Small intestine (tissue), 7 donors: ENCODE data around the gene TOR2A. TPM values are rescaled to one million over a fixed set of nuclear protein-coding genes. Genes with fewer than 3 reads are reported as not detected.
A peak's percentile ranks its signal among the peaks of the same experiment; 100 is the strongest.

Experiments
- DNase-seq, 2 donors: peaks; one replicate each; pipeline versions ENCODE4 v3.0.0 to v3.0.0-alpha.2; 2013
- FAIRE-seq: peaks from 2 replicates; lab custom pipeline; 2012; peaks lifted over from hg19 to GRCh38; lab: Jason Lieb, UNC
- H3K27ac ChIP-seq, 3 donors: one replicate each; pipeline ENCODE4 v1.5.1; 2013; ENCODE audit warnings: low read length in 2 of 3, mild to moderate bottlenecking in 2 of 3, control low read depth in 1 of 3, inconsistent platforms in 1 of 3, low read depth in 1 of 3, moderate library complexity in 1 of 3
- H3K27me3 ChIP-seq, 3 donors: one replicate each; pipeline ENCODE4 v1.6.1; 2013; ENCODE audit warnings: low read length in 3 of 3, inconsistent platforms in 1 of 3; ENCODE audit not compliant: control insufficient read depth in 3 of 3, insufficient read depth in 3 of 3
- H3K36me3 ChIP-seq, 3 donors: one replicate each; pipeline ENCODE4 v1.6.1; 2013; ENCODE audit warnings: low read length in 3 of 3, inconsistent platforms in 1 of 3, low read depth in 1 of 3, mild to moderate bottlenecking in 1 of 3, moderate library complexity in 1 of 3; ENCODE audit not compliant: control insufficient read depth in 3 of 3, insufficient read depth in 2 of 3
- H3K4me1 ChIP-seq, 3 donors: one replicate each; pipeline ENCODE4 v1.6.1; 2013; ENCODE audit warnings: low read length in 2 of 3, inconsistent platforms in 1 of 3, low read depth in 1 of 3, mild to moderate bottlenecking in 1 of 3, moderate library complexity in 1 of 3; ENCODE audit not compliant: control insufficient read depth in 3 of 3, insufficient read depth in 2 of 3
- H3K4me3 ChIP-seq, 3 donors: one replicate each; pipeline ENCODE4 v1.5.1; 2013; ENCODE audit warnings: low read length in 3 of 3, control low read depth in 1 of 3, inconsistent platforms in 1 of 3, low read depth in 1 of 3, mild to moderate bottlenecking in 1 of 3, moderate library complexity in 1 of 3
- H3K9me3 ChIP-seq, 2 donors: one replicate each; pipeline ENCODE4 v1.6.1; 2013; ENCODE audit warnings: low read depth in 1 of 2, low read length in 1 of 2; ENCODE audit not compliant: control insufficient read depth in 2 of 2, insufficient read depth in 1 of 2
- WGBS, 3 donors: extraction: QIAGEN DNeasy Blood & Tissue Kit; methylation state at CpG; one replicate each; pipeline ENCODE4 v1.1.7; 2013; 5-methylcytosine and 5-hydroxymethylcytosine counted together
- polyA plus RNA-seq, 4 donors: library from polyadenylated mRNA; stranded (reverse) in 3 of 4; unstranded in 1 of 4; fragments of 200-250 nt in 3 of 4; fragments of 120-200 nt in 1 of 4; gene quantifications; one replicate each; pipeline versions ENCODE4 v1.2.1 to v1.2.3, GENCODE V29; 2013
- donor health status: healthy with polysubstance abuse.
- donor health status: control.
- donor health status: control.
- donor health status: Bipolar disorder and iron deficiency.
- donor health status: healthy.

TOR2A gene
- polyA plus RNA-seq, 4 donors: 13.2 to 24.0 (median 21.1) TPM

DNA sequence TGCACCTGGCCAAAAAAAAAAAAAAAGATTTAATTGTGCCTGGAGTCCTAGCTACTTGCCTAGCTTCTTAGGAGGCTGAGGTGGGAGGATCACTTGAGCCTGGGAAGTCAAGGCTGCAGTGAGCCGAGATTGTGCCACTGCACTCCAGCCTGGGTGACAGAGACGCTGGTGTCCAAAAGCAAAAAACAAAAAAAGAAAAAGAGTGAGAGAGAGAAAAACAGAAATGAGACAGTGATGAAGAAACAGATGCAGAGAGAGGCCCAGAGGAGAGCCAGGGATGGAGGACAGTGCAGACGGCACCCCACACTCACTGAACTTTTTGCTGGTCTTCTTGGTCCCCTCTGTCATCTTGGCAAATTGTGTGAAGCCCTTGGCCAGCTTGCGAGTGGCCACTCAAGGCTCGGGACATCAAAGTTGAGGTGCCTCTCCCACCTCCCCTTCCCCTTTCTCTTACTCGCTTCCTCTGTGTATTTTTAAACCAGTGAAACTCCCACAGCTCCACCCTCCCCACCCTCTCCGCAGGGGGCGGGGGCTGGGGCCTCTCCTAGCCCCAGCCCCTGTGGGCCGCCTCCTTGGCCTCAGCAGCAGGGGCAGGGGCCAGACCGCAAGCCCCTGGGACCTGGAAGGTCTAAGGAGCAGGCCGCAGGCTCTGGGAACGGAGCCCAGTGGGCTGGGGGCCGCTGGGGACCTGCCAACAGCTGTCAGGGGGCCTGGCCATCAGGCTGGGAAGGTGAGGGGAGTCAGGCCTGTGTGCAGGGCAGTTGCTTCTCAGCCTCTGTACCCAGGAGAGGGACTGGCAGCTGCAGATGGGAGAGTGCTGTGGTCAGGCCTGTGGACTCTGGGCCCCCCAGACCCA is 43.4 kb upstream of the TOR2A start, which contains the start of gene SH2D3C:
TSS of gene SH2D3C (minus strand) at position 387 of the 856 bp plus-strand sequence. CDS start at position 348, 39 bp downstream.
- WGBS, 3 donors: 39 to 71% (median 49%) methylated on average over 13 of the region's 13 CpGs
- Histone ChIP-seq H3K4me3 (peak within 1 kb of the TSS; percentile 13 to 52 (median 32)), H3K36me3 (no peaks in the 10 kb centered on the region), H3K9me3 (no peaks in the 10 kb centered on the region), H3K27me3 (peaks cover 0 to 11% (median 0%) of the 10 kb centered on the region in 3 donors), H3K4me1 (no peaks in the 10 kb centered on the region), H3K27ac (peak within 1 kb of the TSS in 2 of 3 donors; percentile 71 to 88)
- FAIRE-seq (no peak), DNase-seq (no peak)

DNA sequence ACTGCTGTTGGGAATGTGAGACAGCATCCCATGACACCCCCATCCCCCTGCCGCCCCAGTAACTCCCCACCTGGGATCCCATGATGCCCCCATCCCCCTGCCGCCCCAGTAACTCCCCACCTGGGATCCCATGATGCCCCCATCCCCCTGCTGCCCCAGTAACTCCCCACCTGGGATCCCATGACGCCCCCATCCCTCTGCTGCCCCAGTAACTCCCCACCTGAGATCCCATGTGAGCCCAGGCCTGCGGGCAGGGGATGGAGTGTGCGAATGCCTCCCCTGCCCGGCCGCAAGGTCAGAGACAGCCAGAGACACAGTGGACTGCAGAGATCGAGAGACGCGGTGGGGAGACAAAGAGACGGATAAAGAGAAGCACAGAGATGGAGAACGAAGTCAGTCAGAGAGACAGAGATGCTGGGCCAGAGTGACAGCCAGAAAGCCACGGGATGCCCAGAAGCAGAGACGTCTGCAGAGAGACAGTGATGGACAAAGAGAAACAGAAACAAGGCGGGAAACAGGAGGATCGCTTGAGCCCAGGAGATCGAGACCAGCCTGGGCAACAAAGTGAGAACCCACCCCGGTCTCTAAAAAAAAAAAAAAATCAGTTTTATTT is 42.4 kb upstream of the TOR2A start:
- Histone ChIP-seq H3K27ac (peak overlapping the region in 1 of 3 donors; percentile 69), H3K27me3 (peaks cover 0 to 15% (median 0%) of the 10 kb centered on the region in 3 donors), H3K9me3 (no peaks in the 10 kb centered on the region), H3K4me3 (peak overlapping the region; percentile 5 to 52 (median 32)), H3K36me3 (no peaks in the 10 kb centered on the region), H3K4me1 (no peaks in the 10 kb centered on the region)
- no peak for FAIRE-seq
- DNase-seq: no peak
- WGBS, 3 donors: 61 to 78% (median 69%) methylated on average over 18 of the region's 18 CpGs

DNA sequence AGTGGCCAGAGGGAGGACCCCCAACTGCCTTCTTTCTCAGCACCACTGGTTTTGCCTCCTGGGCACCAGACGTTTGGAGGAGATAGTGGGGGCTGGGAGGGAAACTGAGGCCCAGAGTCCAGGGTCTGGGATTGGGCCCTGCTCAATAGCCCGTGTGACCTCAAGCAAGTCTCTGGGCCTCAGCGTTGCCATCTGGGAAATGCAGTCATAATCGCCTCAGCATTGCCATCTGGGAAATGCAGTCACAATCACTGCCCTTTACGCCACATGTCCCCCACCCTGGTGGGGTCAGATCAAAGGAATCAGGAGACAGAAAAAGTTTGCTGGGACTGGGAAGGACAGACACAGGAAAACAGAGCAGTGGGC is 41.8 kb upstream of the TOR2A start:
- no peaks in the 10 kb centered on the region for H3K4me1 ChIP-seq
- DNase-seq: no peak
- peak overlapping the region in 2 of 3 donors; percentile 3 to 52 for H3K4me3 ChIP-seq
- peak overlapping the region in 2 of 3 donors; percentile 5 to 84 for H3K27ac ChIP-seq
- WGBS, 3 donors: 60 to 69% (median 61%) methylated on average over 5 of the region's 5 CpGs
- no peaks in the 10 kb centered on the region for H3K9me3 ChIP-seq
- FAIRE-seq: no peak
- peaks cover 0 to 15% (median 0%) of the 10 kb centered on the region in 3 donors for H3K27me3 ChIP-seq
- H3K36me3 ChIP-seq: no peaks in the 10 kb centered on the region

DNA sequence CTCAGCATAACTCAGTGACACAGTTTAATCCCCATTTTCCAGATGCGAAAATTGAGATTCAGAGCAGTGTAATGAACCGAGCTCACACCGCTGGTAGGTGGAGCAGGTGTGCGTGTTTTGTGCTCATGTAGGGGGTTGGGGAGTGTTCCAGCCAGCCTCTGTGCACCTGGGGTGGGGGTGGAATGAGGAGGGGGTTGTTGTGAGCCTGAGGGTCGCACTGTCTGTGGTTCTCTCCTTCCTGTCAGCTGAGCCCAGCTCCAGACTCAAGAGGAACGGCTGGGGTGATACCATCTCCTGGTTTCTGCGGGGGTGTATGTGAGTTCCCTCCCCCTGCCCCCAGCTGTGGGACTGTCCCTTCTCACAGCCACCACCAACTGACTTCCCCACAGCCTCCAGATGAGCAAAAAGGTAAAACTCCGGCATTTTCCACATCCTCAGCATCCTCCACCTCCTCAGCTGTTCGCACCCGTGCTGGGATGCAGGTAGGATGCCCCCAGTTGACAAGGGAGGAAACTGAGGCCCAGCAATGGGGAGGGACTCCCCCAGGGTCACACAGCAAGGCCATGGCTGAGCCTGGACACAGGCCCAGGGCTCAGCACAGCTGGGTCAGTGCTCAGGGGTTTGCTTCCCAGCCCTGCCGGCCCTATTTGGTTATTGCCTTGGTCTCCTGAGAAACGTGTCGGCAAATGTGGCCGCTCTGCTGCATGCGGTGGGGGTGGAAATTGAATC is 41.3 kb upstream of the TOR2A start:
- FAIRE-seq: no peak
- Histone ChIP-seq H3K4me1 (peaks cover 0 to 4% (median 0%) of the 10 kb centered on the region in 3 donors), H3K27me3 (peaks cover 0 to 15% (median 0%) of the 10 kb centered on the region in 3 donors), H3K36me3 (no peaks in the 10 kb centered on the region), H3K27ac (peak overlapping the region in 2 of 3 donors; percentile 47 to 84), H3K9me3 (no peaks in the 10 kb centered on the region), H3K4me3 (peak overlapping the region; percentile 3 to 52 (median 48))
- peak in 1 of 2 donors; percentile 39 for DNase-seq
- WGBS, 3 donors: 46 to 59% (median 53%) methylated on average over 15 of the region's 15 CpGs

DNA sequence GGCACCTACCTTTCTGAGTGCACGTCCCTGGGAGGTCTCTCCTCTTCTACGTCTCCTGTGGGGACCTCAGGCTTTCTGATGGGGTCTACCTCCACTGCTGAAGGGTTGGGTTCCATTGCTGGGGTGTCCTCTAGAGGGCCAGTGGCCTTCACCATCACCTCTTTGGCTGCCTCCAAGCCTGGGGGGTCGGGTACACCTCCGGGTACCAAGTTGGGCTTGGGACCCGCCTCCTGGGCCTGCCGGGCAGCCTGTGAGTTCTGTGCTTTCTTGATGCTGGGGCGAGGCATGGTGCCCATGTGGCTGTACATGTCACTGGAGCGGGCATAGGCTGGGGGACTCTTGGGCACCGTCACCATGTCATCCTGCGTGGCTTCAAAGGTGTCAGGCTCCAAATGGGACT is 38.9 kb upstream of the TOR2A start:
- Histone ChIP-seq H3K4me1 (peaks cover 0 to 13% (median 2%) of the 10 kb centered on the region in 3 donors), H3K9me3 (no peaks in the 10 kb centered on the region), H3K36me3 (no peaks in the 10 kb centered on the region), H3K27ac (no peak overlapping the region), H3K4me3 (no peak overlapping the region), H3K27me3 (peaks cover 0 to 23% (median 0%) of the 10 kb centered on the region in 3 donors)
- FAIRE-seq (no peak), DNase-seq (no peak)
- WGBS, 3 donors: 76 to 90% (median 86%) methylated on average over 10 of the region's 10 CpGs

DNA sequence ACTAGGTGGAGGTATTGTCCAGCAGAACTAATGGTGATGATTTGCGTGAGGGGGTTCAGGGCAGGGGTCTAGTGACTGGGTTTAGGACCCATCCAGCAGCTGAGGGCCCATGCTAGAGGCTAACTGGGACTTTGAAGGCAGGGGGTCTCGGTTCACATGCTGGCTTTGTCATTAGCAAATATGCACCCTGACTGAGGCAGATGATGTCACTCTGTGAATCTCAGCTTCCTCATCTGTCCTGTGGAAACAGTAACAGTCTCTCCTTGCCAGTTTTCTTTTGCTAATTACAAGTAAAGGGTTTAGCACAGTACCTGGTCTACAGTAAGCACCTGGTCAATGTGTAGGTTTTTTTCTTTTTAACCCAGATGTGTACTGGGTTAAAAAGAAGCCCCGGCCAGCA is 38.2 kb upstream of the TOR2A start:
- FAIRE-seq: no peak
- DNase-seq: no peak
- Histone ChIP-seq H3K9me3 (no peaks in the 10 kb centered on the region), H3K4me1 (peaks cover 0 to 13% (median 2%) of the 10 kb centered on the region in 3 donors), H3K36me3 (no peaks in the 10 kb centered on the region), H3K4me3 (no peak overlapping the region), H3K27me3 (peaks cover 0 to 23% (median 0%) of the 10 kb centered on the region in 3 donors), H3K27ac (no peak overlapping the region)
- 83 to 90% (median 88%) methylated on average over 3 of the region's 3 CpGs for WGBS, 3 donors

DNA sequence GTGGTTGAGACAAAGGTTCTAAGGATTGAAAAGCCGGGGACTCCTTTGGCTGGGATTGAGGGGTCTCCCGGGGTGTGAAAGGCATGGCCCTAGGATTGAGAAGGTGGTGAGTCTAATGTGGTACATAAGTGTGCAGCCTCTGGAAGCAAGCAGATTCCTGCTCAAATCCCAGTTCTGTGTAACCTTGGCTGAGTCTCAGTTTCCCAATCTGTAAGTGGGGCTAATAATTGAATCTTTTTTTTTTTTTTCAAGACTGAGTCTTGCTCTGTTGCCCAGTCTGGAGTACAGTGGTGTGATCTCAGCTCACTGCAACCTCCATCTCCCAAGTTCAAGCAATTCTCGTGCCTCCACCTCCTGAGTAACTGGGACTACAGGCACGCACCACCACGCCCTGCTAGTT is 37.5 kb upstream of the TOR2A start:
- WGBS, 3 donors: 80 to 92% (median 90%) methylated on average over 5 of the region's 5 CpGs
- FAIRE-seq (no peak), DNase-seq (no peak)

More for the DNA sequence above, 37.5 kb upstream of the TOR2A start:
- peaks cover 0 to 23% (median 0%) of the 10 kb centered on the region in 3 donors for H3K27me3 ChIP-seq
- H3K9me3 ChIP-seq: no peaks in the 10 kb centered on the region
- H3K4me1 ChIP-seq: peaks cover 0 to 16% (median 2%) of the 10 kb centered on the region in 3 donors
- no peak overlapping the region for H3K27ac ChIP-seq
- H3K36me3 ChIP-seq: no peaks in the 10 kb centered on the region
- no peak overlapping the region for H3K4me3 ChIP-seq
